B cell (primary cell): ENCODE data around the gene GAREM2. TPM values are rescaled to one million over a fixed set of nuclear protein-coding genes. Genes with fewer than 3 reads are reported as not detected.

Source experiments
- ATAC-seq: fragments of 200-7000 bp; cut with Tn5 transposase; one replicate; pipeline ENCODE4 v1.10.0; 2021; ENCODE audit warnings: low read depth, mild to moderate bottlenecking, moderate number of reproducible peaks, moderate library complexity
- CTCF ChIA-PET: fragments of 350-600 bp; sonication (Branson Sonifier 250); formaldehyde crosslinking; loops from one replicate; lab custom pipeline; 2021; ENCODE audit warnings: antibody characterized with exemption, inconsistent platforms; lab: Charles Lee
- POLR2A ChIA-PET: fragments of 350-600 bp; sonication (Branson Sonifier 250); formaldehyde crosslinking; loops from one replicate; lab custom pipeline; 2021; ENCODE audit warnings: antibody characterized with exemption; lab: Charles Lee
- DNase-seq: peaks from one replicate; pipeline ENCODE4 v3.0.0; 2013
- H2AFZ ChIP-seq: 2 replicates; pipeline ENCODE4 v1.6.1; 2012; ENCODE audit warnings: mild to moderate bottlenecking, low read depth, low read length; ENCODE audit not compliant: insufficient read depth, poor library complexity, severe bottlenecking
- H3K27ac ChIP-seq, 2 donors: 1 replicate in 1 of 2; 2 replicates in 1 of 2; pipeline ENCODE4 v1.5.1; 2012 to 2013; ENCODE audit warnings: low read length in 2 of 2, mild to moderate bottlenecking in 2 of 2, moderate library complexity in 1 of 2
- H3K27me3 ChIP-seq, 4 experiments: fragments of 200-600 bp in 1 of 4; sonication (generic) in 1 of 4; replicated peaks in 1 of 4; 1 replicate in 2 of 4; 2 replicates in 2 of 4; pipeline versions ENCODE4 v1.6.1 to v1.7.0; 2013 to 2016; ENCODE audit warnings: low read length in 3 of 4, mild to moderate bottlenecking in 2 of 4, mixed read lengths in 1 of 4, moderate library complexity in 1 of 4; ENCODE audit not compliant: insufficient read depth in 4 of 4, control insufficient read depth in 3 of 4; ENCODE audit errors: control extremely low read depth in 1 of 4
- H3K36me3 ChIP-seq, 2 experiments: replicated peaks in 1 of 2; 1 replicate in 1 of 2; 2 replicates in 1 of 2; pipeline versions ENCODE4 v1.6.1 to v1.7.1; 2013; ENCODE audit warnings: low read length in 1 of 2; ENCODE audit not compliant: insufficient read depth in 2 of 2, control insufficient read depth in 1 of 2; ENCODE audit errors: control extremely low read depth in 1 of 2, extremely low read depth in 1 of 2
- H3K4me1 ChIP-seq, 2 donors: fragments of 200-600 bp in 1 of 2; sonication (generic) in 1 of 2; 1 replicate in 1 of 2; 2 replicates in 1 of 2; pipeline versions ENCODE4 v1.5.1 to v1.6.1; 2013 to 2017; ENCODE audit warnings: low read length in 2 of 2; ENCODE audit not compliant: control insufficient read depth in 2 of 2, insufficient read depth in 2 of 2
- H3K4me2 ChIP-seq: replicated peaks from 2 replicates; pipeline ENCODE3; 2012; ENCODE audit warnings: mild to moderate bottlenecking, low read depth, low read length; ENCODE audit not compliant: poor library complexity, severe bottlenecking
- H3K4me3 ChIP-seq, 5 experiments: fragments of 200-600 bp in 1 of 5; sonication (generic) in 1 of 5; 1 replicate in 3 of 5; 2 replicates in 2 of 5; pipeline versions ENCODE4 v1.5.1 to v1.7.0; 2011 to 2016; ENCODE audit warnings: low read length in 4 of 5, mild to moderate bottlenecking in 4 of 5, low read depth in 2 of 5, control low read depth in 1 of 5, moderate library complexity in 1 of 5; ENCODE audit not compliant: insufficient read depth in 1 of 5; ENCODE audit errors: control extremely low read depth in 1 of 5, extremely low read depth in 1 of 5
- H3K79me2 ChIP-seq: fragments of 200-600 bp; sonication (generic); one replicate; pipeline ENCODE4 v1.6.0; 2016; ENCODE audit warnings: low read length; ENCODE audit not compliant: control insufficient read depth, insufficient read depth
- H3K9ac ChIP-seq: fragments of 200-600 bp; sonication (generic); 2 replicates; pipeline ENCODE4 v1.6.1; 2017; ENCODE audit warnings: mild to moderate bottlenecking, low read length, moderate library complexity
- H3K9me3 ChIP-seq, 3 donors: one replicate each; pipeline versions ENCODE4 v1.6.1 to v1.7.1; 2013; ENCODE audit warnings: low read length in 2 of 3; ENCODE audit not compliant: control insufficient read depth in 2 of 3, insufficient read depth in 1 of 3; ENCODE audit errors: control extremely low read depth in 1 of 3
- H4K20me1 ChIP-seq: 2 replicates; pipeline ENCODE4 v1.6.0; 2012; ENCODE audit warnings: mild to moderate bottlenecking, low read length; ENCODE audit not compliant: insufficient read depth, control insufficient read depth, poor library complexity, severe bottlenecking
- H3K27ac Mint-ChIP-seq: one replicate; pipeline ENCODE4 v1.8.0; 2021; ENCODE audit warnings: mixed read lengths
- H3K27me3 Mint-ChIP-seq: one replicate; pipeline ENCODE4 v1.8.0; 2021; ENCODE audit warnings: mixed read lengths
- H3K4me1 Mint-ChIP-seq: one replicate; pipeline ENCODE4 v1.8.0; 2021; ENCODE audit warnings: mixed read lengths
- H3K4me3 Mint-ChIP-seq: one replicate; pipeline ENCODE4 v1.8.0; 2021; ENCODE audit warnings: mixed read lengths
- H3K9me3 Mint-ChIP-seq: one replicate; pipeline ENCODE4 v1.8.0; 2022; ENCODE audit warnings: mixed read lengths; ENCODE audit not compliant: insufficient read depth
- CTCF ChIP-seq: fragments of 200-600 bp; IDR thresholded peaks from one replicate; pipeline ENCODE4 v1.8.0; 2022; ENCODE audit warnings: antibody characterized with exemption, mild to moderate bottlenecking
- EZH2 ChIP-seq: IDR thresholded peaks from 2 replicates; pipeline ENCODE4 v1.6.1; 2012; ENCODE audit warnings: borderline replicate concordance, low read depth, mild to moderate bottlenecking, moderate library complexity, low read length; ENCODE audit not compliant: insufficient read depth, poor library complexity, severe bottlenecking
- WGBS: methylation state at CpG from one replicate; pipeline ENCODE4 v1.1.5; 2013; ENCODE audit warnings: missing lambda C conversion rate; ENCODE audit not compliant: insufficient coverage; 5-methylcytosine and 5-hydroxymethylcytosine counted together
- intact Hi-C: fragments of 100-400 bp; cut with micrococcal nuclease; formaldehyde crosslinking; loops from one replicate; pipeline ENCODE4 v1.10.0; 2022
- polyA plus RNA-seq: library from polyadenylated mRNA; depleted of rRNA; stranded (reverse); fragments of >200 nt; gene quantifications from 2 replicates; pipeline ENCODE4 v1.2.3, GENCODE V29; 2012
- total RNA-seq, 2 donors: library from RNA; stranded (reverse); fragments of 120-200 nt in 1 of 2; gene quantifications; 1 replicate in 1 of 2; 2 replicates in 1 of 2; pipeline versions ENCODE4 v1.2.3 to v1.2.4, GENCODE V29; 2013 to 2022

Gene GAREM2
- total and polyA plus RNA-seq, 2 donors (not counting 1 experiment from before 2014, with no cell fraction given): 0.27 to 1.7 TPM

DNA sequence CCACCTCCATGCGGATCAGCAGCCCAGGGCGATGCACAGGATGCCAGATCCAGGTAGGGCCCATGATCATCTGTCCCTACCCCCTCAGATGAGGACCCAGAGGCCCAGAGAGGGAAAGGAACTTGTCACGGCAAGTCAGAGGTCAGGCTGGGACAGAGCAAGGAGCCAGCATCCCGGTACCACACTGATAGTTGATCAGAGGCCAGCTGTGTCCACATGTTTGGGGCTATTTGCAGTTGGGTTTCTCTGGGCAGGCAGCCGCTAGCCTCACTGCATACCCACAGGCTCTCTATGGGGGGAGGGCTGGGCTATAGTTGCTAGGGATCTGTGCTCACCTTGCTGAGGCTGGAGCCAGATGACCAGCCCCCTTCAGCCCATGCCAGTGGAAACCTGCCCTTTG, 9.6 kb downstream of the GAREM2 start:
- no peaks in the 10 kb centered on the region for H3K9me3 Mint-ChIP-seq
- peaks cover 18% of the 10 kb centered on the region for H3K27me3 Mint-ChIP-seq
- Histone ChIP-seq H3K4me1 (peaks cover 20 to 25% of the 10 kb centered on the region in 2 donors), H3K36me3 (no peaks in the 10 kb centered on the region), H2AFZ (no peak overlapping the region), H3K27ac (no peak overlapping the region), H4K20me1 (no peaks in the 10 kb centered on the region), H3K4me2 (no peak overlapping the region), H3K27me3 (peaks cover 0 to 40% (median 7%) of the 10 kb centered on the region in 4 experiments), H3K9me3 (peaks cover 0 to 5% (median 0%) of the 10 kb centered on the region in 3 donors), H3K9ac (no peak overlapping the region), H3K79me2 (no peaks in the 10 kb centered on the region), H3K4me3 (no peak overlapping the region)
- no peak for ATAC-seq
- peaks cover 24% of the 10 kb centered on the region for H3K4me1 Mint-ChIP-seq
- no peak overlapping the region for H3K4me3 Mint-ChIP-seq
- CTCF ChIA-PET: no interaction called here
- WGBS: 100% methylated on average over 3 of the region's 5 CpGs
- intact Hi-C loops: loop anchor here (5.0 kb wide), 1 partner anchor 150 kb away; the partner anchor contains the start of gene RAB10
- POLR2A ChIA-PET: no interaction called here
- DNase-seq: no peak
- TF ChIP-seq CTCF (no peak), EZH2 (no peak)
- H3K27ac Mint-ChIP-seq: no peak overlapping the region

GRCh38 chr2:26182887-26183630, 10.2 kb downstream of the GAREM2 start:
- 95% methylated on average over 9 of the region's 11 CpGs for WGBS
- Histone ChIP-seq H3K27ac (no peak overlapping the region), H3K9me3 (peaks cover 0 to 5% (median 0%) of the 10 kb centered on the region in 3 donors), H3K4me1 (peaks cover 20 to 25% of the 10 kb centered on the region in 2 donors), H3K27me3 (peaks cover 0 to 36% (median 7%) of the 10 kb centered on the region in 4 experiments), H3K79me2 (no peaks in the 10 kb centered on the region), H4K20me1 (no peaks in the 10 kb centered on the region), H3K36me3 (no peaks in the 10 kb centered on the region), H2AFZ (no peak overlapping the region), H3K4me2 (no peak overlapping the region), H3K9ac (no peak overlapping the region), H3K4me3 (no peak overlapping the region)
- peak overlapping the region; percentile 63 for H3K27ac Mint-ChIP-seq
- H3K4me1 Mint-ChIP-seq: peaks cover 24% of the 10 kb centered on the region
- ChIA-PET CTCF (no interaction called here), POLR2A (no interaction called here)
- ATAC-seq: no peak
- no peak for DNase-seq
- intact Hi-C loops: loop anchor here (5.0 kb wide), 1 partner anchor 151 kb away; the partner anchor contains the start of gene RAB10
- peak overlapping the region; percentile 52 for H3K4me3 Mint-ChIP-seq
- no peaks in the 10 kb centered on the region for H3K9me3 Mint-ChIP-seq
- no peak for TF ChIP-seq EZH2
- TF ChIP-seq CTCF: no peak
- H3K27me3 Mint-ChIP-seq: peaks cover 18% of the 10 kb centered on the region
